Measurements from ENCODE around the gene STK39. TPM values are rescaled to one million over a fixed set of nuclear protein-coding genes. Genes with fewer than 3 reads are reported as not detected.

Gene STK39
- polyA plus RNA-seq, 1 donor (not counting 4 experiments of a cell fraction or from before 2014, with no cell fraction given), result 20.7 TPM

GRCh38 chr2:168211664-168212163 lies 35.7 kb downstream of the STK39 start:
- Histone ChIP-seq H3K4me2 (ENCODE audit: control insufficient read depth, extremely low read depth, insufficient read depth, low read depth, low read length) (peak overlapping the region; percentile 64), H3K79me2 (ENCODE audit: control insufficient read depth, insufficient read depth, low read length) (peaks cover 6% of the 10 kb centered on the region), H3K9me1 (ENCODE audit: control insufficient read depth, extremely low read depth, insufficient read depth, low read length) (no peaks in the 10 kb centered on the region), H3K36me3 (ENCODE audit: control insufficient read depth in 2 of 2, extremely low read depth in 1 of 2, insufficient read depth in 2 of 2, low read length in 2 of 2) (peaks cover 0 to 4% of the 10 kb centered on the region in 2 experiments), H3K4me3 (ENCODE audit: control insufficient read depth in 2 of 3, extremely low read depth in 1 of 3, insufficient read depth in 2 of 3, low read depth in 1 of 3, low read length in 3 of 3) (peak overlapping the region in 1 of 3 experiments; percentile 1), H3K27ac (ENCODE audit: control insufficient read depth, insufficient read depth, low read length) (peak overlapping the region; percentile 24), H3K27me3 (ENCODE audit: control insufficient read depth, extremely low read depth, insufficient read depth, low read length) (no peaks in the 10 kb centered on the region), H2AFZ (ENCODE audit: control insufficient read depth, low read length) (no peak overlapping the region), H3K9me3 (ENCODE audit: control insufficient read depth, low read depth, low read length) (no peaks in the 10 kb centered on the region), H3K9ac (ENCODE audit: control insufficient read depth, extremely low read depth, insufficient read depth, low read length) (no peak overlapping the region), H3K4me1 (ENCODE audit: control insufficient read depth, extremely low read depth, insufficient read depth, low read length) (peaks cover 38% of the 10 kb centered on the region), H4K20me1 (ENCODE audit: control insufficient read depth, extremely low read depth, insufficient read depth, low read length) (no peaks in the 10 kb centered on the region)
- DNase-seq (ENCODE audit: low read depth, low spot score) (no peak), FAIRE-seq (no peak)
- dilution Hi-C loops (cut with MboI; ENCODE audit: extremely low pct_ligation_motif_present, low sequenced_read_pairs), result no loop called here
- TF ChIP-seq EZH2 (IDR thresholded peaks at IDR 0.05; ENCODE audit: low read length), result no peak

- H3K9me3 ChIP-seq (ENCODE audit: control insufficient read depth, low read depth, low read length), result no peaks in the 10 kb centered on the region
- H2AFZ ChIP-seq (ENCODE audit: control insufficient read depth, low read length), result no peak overlapping the region
- H3K27me3 ChIP-seq (ENCODE audit: control insufficient read depth, extremely low read depth, insufficient read depth, low read length), result no peaks in the 10 kb centered on the region
- H3K4me1 ChIP-seq (ENCODE audit: control insufficient read depth, extremely low read depth, insufficient read depth, low read length), result peaks cover 38% of the 10 kb centered on the region
- H4K20me1 ChIP-seq (ENCODE audit: control insufficient read depth, extremely low read depth, insufficient read depth, low read length), result no peaks in the 10 kb centered on the region
- peaks cover 6% of the 10 kb centered on the region for H3K79me2 ChIP-seq (ENCODE audit: control insufficient read depth, insufficient read depth, low read length)
- FAIRE-seq, result peak; percentile 88
- no peaks in the 10 kb centered on the region for H3K9me1 ChIP-seq (ENCODE audit: control insufficient read depth, extremely low read depth, insufficient read depth, low read length)
- peaks cover 0 to 4% of the 10 kb centered on the region in 2 experiments for H3K36me3 ChIP-seq (ENCODE audit: control insufficient read depth in 2 of 2, extremely low read depth in 1 of 2, insufficient read depth in 2 of 2, low read length in 2 of 2)
- peak overlapping the region; percentile 2 for H3K9ac ChIP-seq (ENCODE audit: control insufficient read depth, extremely low read depth, insufficient read depth, low read length)
- dilution Hi-C loops (cut with MboI; ENCODE audit: extremely low pct_ligation_motif_present, low sequenced_read_pairs), result no loop called here
- TF ChIP-seq, protein P1, sequence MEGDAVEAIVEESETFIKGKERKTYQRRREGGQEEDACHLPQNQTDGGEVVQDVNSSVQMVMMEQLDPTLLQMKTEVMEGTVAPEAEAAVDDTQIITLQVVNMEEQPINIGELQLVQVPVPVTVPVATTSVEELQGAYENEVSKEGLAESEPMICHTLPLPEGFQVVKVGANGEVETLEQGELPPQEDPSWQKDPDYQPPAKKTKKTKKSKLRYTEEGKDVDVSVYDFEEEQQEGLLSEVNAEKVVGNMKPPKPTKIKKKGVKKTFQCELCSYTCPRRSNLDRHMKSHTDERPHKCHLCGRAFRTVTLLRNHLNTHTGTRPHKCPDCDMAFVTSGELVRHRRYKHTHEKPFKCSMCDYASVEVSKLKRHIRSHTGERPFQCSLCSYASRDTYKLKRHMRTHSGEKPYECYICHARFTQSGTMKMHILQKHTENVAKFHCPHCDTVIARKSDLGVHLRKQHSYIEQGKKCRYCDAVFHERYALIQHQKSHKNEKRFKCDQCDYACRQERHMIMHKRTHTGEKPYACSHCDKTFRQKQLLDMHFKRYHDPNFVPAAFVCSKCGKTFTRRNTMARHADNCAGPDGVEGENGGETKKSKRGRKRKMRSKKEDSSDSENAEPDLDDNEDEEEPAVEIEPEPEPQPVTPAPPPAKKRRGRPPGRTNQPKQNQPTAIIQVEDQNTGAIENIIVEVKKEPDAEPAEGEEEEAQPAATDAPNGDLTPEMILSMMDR (optimal IDR thresholded peaks at IDR 0.05 in 1 of 3, IDR thresholded peaks at IDR 0.05 in 1 of 3, conservative IDR thresholded peaks at IDR 0.05 in 1 of 3; ENCODE audit: extremely low read depth in 1 of 3, insufficient read depth in 2 of 3, low read length in 3 of 3), result no peak
- TF ChIP-seq EZH2 (IDR thresholded peaks at IDR 0.05; ENCODE audit: low read length), result no peak
- DNase-seq (ENCODE audit: low read depth, low spot score), result peak; percentile 82
- peak overlapping the region in 2 of 3 experiments; percentile 34 to 55 for H3K4me3 ChIP-seq (ENCODE audit: control insufficient read depth in 2 of 3, extremely low read depth in 1 of 3, insufficient read depth in 2 of 3, low read depth in 1 of 3, low read length in 3 of 3)
- peak overlapping the region; percentile 44 for H3K27ac ChIP-seq (ENCODE audit: control insufficient read depth, insufficient read depth, low read length)
- peak overlapping the region; percentile 67 for H3K4me2 ChIP-seq (ENCODE audit: control insufficient read depth, extremely low read depth, insufficient read depth, low read depth, low read length)
Measured at GRCh38 chr2:168210895-168211570, 36.4 kb downstream of the STK39 start.
